ENCODE measurements around the gene AGBL1.

Gene AGBL1

DNA sequence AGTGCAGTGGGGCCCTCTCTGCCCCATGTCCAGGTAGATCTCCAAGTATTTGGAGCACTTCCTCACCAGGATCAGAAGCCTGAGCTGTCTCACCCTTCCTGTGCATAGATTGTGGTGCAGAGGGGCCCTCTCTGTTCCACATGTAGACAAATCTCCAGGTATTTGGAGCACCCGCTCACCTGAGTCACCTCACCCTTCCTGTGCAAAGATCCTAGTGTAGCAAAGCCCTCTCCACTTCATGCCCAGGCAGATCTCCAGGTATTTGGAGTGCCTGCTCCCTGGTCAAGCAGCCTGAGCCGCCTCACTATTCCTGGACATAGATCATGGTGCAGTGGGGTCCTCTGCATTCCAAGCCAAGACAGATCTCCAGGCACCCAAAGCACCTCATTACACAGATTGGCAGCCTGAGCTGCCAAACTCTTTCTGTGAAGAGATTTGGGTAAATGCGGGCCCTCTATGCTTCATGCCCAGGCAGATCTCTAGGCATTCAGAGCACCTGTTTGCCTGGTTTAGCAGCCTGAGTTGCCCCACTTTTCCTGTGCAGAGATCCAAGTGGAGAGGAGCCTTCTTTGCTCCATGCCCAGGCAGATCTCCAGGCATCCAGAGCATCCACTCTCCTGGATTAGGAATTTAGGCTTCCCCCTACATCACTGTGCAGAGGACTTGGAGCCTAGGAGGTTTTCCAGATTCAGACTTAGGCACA lies 249.8 kb downstream of the AGBL1 start:
- DNase-seq = no peak

DNA sequence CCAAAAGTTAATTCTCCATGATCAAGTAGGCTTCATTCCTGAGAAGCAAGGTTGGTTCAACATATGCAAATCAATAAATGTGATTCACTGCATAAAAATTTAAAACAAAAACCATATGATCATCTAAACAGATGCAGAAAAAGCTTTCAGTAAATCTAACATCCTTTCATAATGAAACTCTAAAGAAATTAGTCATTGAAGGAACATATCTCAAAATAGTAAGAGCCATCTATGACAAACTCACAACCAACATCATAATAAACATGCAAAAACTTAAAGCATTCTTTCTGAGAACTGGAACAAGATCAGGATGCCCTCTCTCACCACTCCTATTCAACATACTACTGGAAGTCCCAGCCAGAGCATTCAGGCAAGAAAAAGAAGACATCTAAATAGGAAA lies 254.1 kb downstream of the AGBL1 start:
- no peak for DNase-seq

DNA sequence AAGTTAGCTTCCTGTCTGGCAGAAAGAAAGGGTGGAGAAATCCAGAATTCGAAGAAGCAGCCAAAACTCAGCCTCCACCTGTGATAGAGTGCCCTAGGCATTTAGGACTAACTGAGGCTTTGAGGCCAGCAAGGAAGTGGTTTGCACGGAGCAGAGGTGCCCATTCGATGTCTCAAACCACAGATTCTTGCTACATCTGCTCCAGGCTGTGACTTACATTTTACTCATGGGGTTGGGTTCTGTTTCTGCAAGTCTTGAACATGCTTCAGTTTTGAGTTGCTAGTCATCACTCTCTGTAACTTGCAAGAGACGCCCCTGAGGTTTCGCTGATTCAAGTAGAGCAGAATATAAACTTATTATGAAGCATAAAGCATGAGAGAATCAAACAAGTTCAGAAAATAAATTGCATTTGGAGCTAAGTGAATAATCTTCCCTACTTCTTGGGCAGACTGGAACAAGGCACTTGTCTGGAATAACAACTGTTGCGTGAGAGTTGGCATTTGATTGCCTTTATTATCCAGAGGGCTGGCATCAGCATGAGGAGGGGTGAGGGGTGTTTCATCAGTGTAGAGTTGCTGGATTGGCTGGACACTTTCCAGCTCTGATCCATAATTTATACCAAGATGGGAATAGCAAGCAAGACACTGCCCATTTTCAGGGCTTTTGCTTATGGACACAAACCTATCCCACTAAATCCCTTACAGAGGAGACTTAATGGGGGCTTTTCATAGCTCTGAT lies 256.5 kb downstream of the AGBL1 start:
- DNase-seq = peak; percentile 5

DNA sequence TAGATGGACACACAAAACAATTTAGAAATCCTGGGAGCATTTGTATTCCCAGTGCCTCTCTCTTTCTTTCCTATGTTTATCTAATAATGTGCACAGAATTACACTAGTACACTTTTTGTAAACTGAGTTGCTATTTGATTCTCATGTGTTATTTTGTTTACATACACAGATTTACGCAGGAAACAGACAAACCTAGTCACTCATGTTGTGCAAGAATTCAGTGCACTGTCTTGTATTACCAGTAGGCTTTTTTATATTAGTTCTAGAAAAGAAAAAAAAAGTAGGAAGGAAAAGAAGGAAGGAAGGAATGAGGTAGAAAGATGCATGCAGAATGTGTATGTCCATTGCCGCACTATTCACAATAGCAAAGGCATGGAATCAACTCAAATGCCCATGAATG lies 257.4 kb downstream of the AGBL1 start:
- no peak for DNase-seq

DNA sequence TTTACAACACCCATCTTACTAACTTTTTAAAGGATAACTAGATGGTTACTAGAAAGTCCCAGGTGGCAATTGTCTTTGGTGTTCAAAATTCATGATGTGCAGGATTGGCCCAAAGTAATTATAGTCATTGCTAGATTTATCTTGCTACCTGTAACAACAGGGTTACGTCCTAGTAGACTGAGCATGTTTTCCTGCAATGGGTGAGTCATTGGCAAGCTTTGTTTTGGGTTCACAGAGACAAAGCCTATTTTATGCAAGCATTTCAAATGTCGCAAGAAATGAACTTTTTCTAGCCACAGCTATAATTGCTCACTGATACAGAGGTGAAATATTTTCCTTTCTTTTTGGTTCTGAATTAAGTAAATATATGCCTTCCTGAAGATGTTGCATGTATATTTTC lies 267.6 kb downstream of the AGBL1 start:
- DNase-seq = no peak

DNA sequence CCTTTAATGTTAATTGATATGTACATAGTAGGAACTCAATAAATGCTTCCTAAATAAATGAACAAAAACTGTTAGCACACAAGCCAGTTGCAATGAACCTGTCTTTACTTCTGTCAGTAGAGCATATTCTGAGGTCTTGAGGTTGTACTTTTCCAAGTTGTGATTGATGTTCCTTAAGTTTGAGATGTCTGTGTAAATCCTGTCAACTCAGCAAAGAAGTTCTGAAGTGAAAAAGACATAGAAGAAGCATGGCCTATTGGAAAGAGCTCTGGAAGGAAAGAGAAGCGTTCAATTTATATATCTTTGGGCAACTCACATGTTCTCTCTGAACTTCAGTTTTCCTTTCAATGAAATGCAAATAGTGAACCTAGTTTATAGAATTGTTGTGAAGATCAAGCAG lies 269.9 kb downstream of the AGBL1 start:
- no peak for DNase-seq

DNA sequence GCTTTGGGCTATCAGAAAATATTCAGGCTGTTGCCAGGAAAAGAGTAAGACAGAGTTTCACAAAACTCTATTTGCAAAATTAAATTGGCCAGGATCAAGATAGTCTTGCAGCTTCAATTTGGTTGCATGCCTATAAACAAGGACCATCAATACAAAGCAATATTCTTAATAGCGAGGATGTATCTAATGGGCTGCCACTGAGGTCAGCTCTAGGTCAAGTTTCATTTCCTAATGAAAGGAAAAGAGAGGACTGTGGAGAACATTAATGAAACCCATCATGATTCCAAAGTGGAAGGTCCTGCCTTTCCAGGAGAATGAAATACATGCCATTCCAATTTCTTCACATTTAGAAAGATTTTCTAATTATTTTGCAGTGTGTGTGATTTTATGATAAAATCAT lies 273.5 kb downstream of the AGBL1 start:
- no peak for DNase-seq

DNA sequence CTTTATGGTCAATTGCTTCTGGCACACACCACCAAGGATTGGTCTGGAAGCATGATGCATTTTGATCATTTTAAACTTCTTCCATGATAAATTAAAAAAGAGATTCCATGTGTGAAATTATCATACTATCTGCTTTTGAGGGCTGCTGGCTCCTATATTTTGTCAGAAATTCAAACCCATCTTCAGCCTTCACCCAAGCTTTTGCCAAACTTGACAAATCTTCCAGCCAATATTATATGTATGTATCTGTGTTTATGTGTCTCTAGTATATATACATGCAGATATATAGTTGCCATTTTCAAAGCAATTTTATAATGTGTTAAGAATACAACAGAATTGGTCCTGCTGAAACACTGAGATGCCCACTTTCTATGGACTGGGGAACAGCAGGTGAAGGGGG lies 275.7 kb downstream of the AGBL1 start:
- no peak for DNase-seq

DNA sequence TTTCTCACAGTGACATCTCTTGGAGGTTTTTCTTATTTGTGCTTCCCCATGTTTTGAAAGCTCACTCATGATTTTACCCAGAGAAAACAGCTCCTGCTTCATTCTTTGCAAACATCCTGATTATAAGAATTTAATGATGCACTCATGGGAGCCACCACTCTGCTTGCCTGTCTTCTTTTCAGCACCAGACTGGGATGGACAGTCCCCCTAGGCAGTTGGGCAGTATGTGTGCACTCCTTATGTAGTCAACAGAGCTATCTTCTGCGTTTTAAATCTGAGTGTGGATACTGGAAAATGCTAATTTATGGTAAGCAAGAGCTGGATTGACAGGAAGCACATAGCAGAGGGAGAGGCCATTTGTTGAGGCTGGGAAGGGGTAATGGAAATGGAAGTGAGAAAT lies 276.1 kb downstream of the AGBL1 start:
- no peak for DNase-seq

DNA sequence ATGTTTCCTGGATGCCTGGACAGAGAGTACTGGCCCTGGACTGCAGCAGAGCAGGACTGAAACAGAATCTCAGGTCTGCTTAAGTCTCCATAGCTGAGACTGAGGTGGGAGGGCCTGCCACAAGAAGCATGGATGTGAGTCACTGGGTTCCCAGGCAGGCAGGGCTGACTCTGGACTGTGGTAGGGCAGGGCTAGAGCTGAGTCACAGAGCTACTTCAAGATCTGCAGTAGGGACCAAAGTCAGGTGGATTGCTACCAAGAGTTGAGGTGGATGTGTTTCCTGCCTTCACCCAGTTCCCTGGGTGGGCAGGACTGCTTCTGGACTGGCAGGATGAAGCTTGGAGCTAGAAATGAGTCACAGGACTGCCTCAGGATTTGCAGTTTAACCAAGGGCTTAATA lies 282.9 kb downstream of the AGBL1 start:
- DNase-seq = no peak

DNA sequence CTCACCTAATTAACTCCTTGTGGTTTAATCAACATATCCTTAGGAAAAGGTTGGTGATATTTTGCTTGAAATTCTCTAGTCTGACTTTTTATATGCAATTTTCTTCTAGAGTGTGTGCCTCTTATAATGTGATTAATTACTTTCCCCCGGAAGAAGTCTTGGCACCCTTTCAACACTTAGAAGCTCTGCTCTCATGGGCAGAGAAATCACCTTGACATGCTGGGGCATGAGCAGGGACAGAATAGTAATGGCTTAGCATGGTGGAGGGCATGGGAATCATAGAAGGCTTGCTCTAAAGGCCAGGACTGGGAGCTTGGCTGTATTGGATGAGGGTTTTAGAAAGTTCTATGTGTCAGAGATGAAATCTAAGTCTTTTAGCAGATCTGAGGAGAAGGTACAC lies 293.5 kb downstream of the AGBL1 start:
- DNase-seq = no peak

DNA sequence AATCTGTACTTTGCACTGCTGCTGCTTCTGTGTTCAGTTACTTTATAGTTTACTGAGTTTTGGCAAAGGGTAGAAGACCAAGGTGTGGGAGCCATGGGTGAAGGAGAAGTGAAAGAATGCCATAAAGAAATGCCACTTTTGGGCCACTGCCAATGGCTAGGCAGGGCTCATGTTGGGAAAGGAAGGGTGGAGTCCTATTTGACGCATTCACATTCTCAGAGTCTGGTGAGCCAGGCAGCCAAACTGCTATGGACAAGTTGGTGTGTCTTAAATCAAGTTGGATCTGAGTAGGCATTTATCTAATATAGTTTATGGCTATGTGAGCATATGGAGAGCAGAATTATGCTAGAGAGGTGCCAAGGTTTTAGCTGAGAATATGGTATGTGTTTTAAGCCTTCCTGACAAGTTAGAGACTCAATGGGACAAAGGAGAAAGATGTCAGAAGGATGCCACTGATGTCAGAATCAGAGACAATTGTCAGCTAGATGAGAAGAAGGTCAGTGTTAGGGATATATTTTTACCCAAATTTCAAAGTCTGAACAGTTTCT lies 296.1 kb downstream of the AGBL1 start:
- no peak for DNase-seq

DNA sequence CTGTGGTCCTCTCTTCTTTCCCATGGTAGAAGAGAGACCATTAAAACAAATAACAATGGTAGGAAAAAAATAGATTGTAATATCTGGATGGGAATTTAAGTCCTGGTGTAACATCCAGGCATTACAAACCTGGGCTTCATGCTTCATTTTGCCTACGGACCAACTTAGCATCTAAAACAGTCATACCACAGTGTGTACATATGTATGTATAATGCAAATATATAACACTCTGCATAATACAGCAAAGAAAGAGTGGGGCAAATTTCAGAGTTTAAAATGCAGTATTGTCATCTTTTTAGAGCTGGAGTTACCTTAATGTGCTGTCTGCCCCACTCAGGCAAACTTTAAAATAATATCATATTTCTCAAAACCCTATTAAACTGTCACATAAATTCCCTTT lies 298.2 kb downstream of the AGBL1 start:
- DNase-seq = no peak

DNA sequence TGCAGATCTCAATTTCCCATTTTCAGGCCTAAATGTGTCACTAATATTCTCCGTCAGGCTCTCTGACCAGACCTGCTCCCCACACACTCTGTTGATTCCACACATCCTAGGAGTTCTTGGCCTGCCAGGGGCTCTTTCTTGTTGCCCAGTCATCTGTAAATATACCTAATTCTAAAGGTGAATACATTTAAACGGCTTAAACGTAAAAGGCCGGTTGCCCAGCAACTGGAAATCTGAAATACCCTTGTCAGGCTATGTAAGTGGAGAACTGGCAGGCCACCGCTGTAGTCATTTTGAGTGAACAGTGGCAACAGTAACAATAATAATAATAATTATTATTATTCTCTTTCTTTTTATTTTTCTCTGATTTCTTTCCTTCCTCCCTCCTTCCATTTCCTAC lies 302.7 kb downstream of the AGBL1 start:
- DNase-seq = no peak

DNA sequence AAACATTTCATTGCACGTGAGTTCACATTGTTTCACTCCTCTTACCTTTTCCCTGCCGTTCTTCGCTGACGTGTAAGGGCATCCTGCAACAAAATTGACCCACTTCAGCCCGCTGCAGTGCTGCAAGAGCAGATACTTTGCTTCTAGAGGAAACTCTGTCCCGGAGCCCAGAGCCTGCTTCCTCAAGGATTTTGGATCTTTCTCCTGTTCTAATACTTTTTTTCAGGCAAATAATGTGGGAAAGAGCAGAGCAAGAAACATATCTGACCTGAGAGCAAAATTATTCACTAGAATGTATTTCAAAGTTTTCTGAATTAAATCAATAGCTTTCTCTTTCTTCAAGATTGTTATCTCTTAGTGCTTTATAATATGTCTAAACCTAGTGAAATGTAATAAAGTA lies 303.9 kb downstream of the AGBL1 start:
- DNase-seq = no peak

DNA sequence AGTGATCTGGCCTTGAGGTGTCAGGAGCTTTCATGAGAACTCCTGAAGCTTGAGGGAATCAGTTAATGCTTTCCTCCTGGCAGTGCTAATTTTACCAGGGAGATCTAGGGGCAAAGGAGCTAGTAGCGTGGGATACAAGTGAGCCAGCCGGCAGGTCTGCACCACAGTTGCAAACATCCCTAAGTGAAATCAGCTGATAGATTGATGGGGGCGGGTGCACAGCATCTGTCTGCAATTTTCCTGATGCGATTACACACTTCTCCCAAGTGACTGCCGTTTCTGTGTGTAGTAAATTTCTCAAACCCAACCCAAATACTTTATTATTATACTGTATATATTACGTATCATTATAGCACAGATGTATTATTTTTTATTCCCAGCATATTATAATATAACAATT lies 304.5 kb downstream of the AGBL1 start:
- no peak for DNase-seq

DNA sequence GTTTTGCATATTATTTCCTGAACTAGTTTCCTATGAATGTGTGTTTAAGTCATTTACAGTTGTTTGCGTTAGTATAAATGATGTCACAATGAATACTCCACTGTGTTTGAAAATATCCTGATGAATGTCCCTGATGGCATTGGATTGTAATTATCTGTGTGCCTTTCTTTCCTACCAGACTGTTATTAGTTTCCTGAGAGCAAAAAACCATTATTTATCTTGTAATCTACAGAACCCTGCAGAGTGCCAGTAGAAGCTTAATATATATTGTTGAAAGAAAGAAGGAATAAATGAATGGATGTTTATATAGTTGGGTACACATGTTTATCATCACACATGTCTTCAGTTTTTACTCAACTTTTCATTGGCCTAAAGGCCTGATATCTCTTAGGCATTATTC lies 312.6 kb downstream of the AGBL1 start:
- no peak for DNase-seq

DNA sequence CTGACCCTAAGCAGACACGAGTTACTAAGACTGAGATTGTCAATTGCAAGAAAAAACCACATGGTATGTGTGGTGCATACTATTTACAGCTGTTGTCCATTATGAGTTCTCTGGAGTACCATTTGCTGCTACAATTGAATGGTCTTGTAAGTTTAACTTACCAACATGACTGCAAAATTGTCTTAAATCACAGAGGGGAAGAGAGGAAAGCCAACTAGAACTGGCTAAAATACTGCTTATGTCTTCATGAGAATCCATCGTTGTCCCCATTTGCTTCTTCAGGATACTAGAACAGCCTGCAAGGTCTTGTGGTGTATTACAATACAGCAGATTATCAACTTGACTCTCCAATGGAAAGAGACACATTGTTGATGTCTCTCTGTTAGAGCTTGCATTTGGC lies 313.2 kb downstream of the AGBL1 start:
- no peak for DNase-seq

DNA sequence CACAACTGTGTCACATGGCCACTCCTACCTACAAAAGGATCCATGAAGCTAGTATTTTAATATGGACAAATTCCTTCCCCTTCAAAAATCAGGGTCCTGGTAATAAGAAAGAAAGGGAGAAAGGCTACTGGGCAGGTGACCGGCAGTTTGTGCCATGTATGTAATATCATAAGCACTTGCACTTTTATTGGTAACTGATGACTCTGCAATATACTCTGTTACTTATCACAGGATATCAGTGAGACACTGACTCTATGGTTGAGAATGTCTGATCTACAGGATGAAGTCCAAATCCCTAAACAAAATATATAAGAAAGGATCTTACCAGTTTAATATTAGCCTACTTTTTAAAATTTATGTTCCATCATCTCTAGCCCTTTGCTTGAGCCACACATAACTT lies 315.2 kb downstream of the AGBL1 start:
- DNase-seq = no peak

DNA sequence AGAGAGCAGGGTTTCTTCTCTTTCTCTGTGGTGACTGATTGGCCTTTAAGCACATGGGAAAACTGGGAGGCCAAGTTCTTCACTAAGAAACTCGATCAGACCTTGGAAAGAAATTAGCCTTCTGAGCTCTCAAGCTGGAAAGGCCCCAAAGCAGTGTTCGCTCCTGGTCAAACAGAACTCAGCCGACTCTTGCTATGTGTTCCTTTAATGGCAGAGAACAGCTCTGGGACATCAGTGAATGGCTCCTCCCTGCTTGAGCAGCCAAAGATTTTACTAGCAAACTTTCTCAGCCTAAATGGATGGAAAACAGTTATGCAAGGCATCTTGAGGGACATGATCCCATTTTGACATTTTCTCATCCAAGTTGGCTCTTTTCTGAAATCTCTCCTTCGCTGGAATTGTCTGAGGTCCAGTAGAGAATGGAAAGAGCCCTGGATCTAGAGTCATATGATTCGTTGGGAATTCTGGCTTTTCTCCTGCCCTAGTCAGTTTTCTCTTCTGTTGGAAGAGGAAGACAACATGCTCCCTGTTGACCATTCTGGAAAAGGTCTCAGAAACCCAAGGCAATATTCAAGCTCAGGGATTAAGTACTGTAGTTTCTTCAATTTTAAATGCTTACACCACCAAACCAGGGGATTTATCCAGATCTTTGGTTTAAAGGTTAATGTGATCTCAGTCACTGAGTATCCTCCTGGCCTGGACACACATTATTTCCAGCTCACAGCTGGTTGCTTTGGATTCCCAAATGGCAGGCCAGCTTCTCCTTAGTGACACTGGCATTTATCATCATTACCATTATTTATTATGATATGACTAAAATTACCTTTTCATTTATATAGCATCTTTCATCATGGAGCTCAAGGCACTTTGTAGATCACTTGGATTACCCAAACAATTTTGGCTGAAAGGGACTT lies 319.6 kb downstream of the AGBL1 start:
- no peak for DNase-seq

DNA sequence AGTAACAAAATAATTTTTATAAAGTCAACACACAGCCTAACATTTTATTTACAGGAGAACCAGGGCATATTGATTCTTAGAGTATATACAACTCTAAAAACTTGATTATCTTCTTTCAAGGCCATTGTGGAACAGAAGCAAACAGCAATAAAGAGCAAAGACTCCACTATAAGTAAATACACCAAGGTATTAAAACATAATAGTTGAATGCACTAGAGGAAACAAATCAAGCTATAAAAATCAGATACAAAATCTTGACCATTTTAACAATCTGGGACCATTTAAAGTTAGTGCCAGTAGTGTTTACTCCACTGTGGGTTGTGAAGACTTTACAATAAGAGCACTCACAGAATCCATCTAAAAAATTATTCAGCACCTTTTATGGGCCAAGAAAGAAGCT lies 323.6 kb downstream of the AGBL1 start:
- DNase-seq = no peak

DNA sequence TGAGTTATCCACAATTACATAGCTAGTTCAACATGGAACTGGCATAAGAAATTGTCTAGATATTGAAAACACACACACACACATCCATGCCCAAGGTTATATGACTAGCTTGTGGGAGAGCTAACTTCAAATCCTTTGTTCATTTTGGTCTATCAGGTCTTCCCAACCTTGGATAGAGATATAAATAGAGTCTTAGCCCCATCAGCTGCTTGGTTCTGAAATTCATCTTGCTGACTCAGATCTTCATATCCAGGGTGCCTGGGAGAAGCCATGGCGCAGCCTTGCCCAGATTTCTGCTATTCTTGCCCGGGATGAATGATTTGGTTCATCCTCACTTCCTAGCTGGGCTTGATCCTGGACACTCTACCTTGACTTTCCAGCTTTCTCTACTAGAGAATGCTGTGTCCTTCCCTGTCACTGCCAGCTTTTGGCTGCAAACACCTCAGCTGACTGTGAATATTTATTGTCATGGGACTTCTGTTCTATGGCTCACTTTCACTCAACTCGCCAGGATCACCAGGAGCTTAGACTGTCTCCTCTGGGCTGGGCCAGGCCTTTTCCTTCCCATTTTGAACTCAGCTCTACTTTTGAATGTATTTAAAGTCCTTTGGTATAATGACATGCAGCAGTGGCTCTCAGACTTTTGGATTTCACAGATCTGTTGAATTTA lies 324.4 kb downstream of the AGBL1 start:
- DNase-seq = no peak

DNA sequence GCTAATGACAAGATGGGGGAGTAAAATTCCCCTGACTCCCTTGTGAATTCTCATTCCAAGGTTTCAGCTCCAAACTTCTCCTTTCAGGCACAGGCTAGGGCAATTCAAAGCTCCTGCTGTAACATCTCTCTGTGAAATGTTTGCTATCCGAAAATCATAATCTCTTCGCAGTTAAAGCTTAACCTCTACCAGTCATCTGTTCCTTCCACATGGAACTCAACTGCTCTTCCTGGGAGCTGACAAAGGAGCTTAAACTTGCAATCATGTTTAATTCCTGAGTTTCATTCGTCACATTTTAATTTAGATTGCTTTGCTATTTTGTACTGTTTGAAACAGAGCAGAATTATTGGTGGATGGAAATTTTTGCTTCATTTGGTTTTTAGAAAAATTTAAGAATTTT lies 328.6 kb downstream of the AGBL1 start:
- DNase-seq = no peak

Measured in fibroblast of skin of right quadriceps (primary cell).